Measurements from ENCODE around the gene DDX31. TPM values are rescaled to one million over a fixed set of nuclear protein-coding genes. Genes with fewer than 3 reads are reported as not detected.

The DDX31 gene
- total RNA-seq, 2 donors from 2014 or later, result 7.6 to 19.7 TPM

DNA sequence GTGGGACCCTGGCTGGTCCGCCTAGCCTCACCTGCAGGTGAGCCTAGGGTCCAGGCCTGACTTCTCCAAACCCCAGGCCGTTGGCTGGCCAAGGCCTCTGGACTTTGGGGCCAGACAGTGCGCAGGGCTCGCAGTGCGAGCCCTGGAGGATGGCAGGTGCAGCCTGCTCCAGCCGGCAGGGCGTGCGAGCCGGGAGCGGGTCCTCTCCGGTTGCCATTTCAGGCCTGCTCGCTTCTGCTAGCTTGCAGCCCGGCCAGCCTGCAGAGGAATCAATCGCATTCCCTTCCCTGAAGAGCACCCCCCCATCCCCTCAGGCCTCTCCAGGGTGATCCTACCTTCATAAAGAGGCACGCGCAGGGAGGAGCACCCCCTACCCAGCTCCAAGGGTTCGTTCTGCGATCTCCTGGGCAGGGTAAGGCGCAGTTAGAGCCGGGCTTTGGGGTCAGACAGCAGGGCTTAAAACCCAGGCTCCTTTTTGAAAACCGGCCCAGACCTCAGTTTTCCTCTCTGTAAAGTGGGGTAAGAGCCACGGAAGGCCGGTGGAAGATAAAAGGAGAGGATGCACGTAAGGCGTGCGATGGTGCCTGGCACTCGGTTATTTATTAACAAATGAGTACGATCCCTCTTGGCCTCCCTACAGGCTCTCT lies 81.2 kb downstream of the DDX31 start:
- H3K4me3 ChIP-seq, result no peak overlapping the region

GRCh38 chr9:132588098-132588497 lies 81.7 kb downstream of the DDX31 start:
- no peaks in the 10 kb centered on the region for H3K9me3 ChIP-seq
- DNase-seq (ENCODE audit: low spot score) (no peak), ATAC-seq (ENCODE audit: insufficient number of reproducible peaks, low FRiP score, low read depth) (no peak)
- TF ChIP-seq, protein P1, sequence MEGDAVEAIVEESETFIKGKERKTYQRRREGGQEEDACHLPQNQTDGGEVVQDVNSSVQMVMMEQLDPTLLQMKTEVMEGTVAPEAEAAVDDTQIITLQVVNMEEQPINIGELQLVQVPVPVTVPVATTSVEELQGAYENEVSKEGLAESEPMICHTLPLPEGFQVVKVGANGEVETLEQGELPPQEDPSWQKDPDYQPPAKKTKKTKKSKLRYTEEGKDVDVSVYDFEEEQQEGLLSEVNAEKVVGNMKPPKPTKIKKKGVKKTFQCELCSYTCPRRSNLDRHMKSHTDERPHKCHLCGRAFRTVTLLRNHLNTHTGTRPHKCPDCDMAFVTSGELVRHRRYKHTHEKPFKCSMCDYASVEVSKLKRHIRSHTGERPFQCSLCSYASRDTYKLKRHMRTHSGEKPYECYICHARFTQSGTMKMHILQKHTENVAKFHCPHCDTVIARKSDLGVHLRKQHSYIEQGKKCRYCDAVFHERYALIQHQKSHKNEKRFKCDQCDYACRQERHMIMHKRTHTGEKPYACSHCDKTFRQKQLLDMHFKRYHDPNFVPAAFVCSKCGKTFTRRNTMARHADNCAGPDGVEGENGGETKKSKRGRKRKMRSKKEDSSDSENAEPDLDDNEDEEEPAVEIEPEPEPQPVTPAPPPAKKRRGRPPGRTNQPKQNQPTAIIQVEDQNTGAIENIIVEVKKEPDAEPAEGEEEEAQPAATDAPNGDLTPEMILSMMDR (IDR thresholded peaks at IDR 0.05), result no peak
- H3K4me1 ChIP-seq (ENCODE audit: control insufficient read depth in 1 of 2, low read depth in 2 of 2), result peaks cover 0 to 8% of the 10 kb centered on the region in 2 donors
- H3K27ac ChIP-seq, result no peak overlapping the region
- peaks cover 36% of the 10 kb centered on the region for H3K27me3 ChIP-seq (replicated peaks; ENCODE audit: insufficient read depth)
- no peak overlapping the region for H3K4me3 ChIP-seq
- no peaks in the 10 kb centered on the region for H3K36me3 ChIP-seq

More for the DNA sequence above, 81.2 kb downstream of the DDX31 start:
- Histone ChIP-seq H3K36me3 (no peaks in the 10 kb centered on the region), H3K27me3 (replicated peaks; ENCODE audit: insufficient read depth) (peaks cover 31% of the 10 kb centered on the region), H3K4me1 (ENCODE audit: control insufficient read depth in 1 of 2, low read depth in 2 of 2) (peaks cover 0 to 8% of the 10 kb centered on the region in 2 donors), H3K27ac (no peak overlapping the region), H3K9me3 (no peaks in the 10 kb centered on the region)
- ATAC-seq (ENCODE audit: insufficient number of reproducible peaks, low FRiP score, low read depth) (no peak), DNase-seq (ENCODE audit: low spot score) (no peak)
- TF ChIP-seq, protein P1 (IDR thresholded peaks at IDR 0.05), result no peak

GRCh38 chr9:132587592-132587955 lies 82.2 kb downstream of the DDX31 start:
- TF ChIP-seq, protein P1 (IDR thresholded peaks at IDR 0.05), result no peak
- Histone ChIP-seq H3K27ac (no peak overlapping the region), H3K36me3 (no peaks in the 10 kb centered on the region), H3K4me1 (ENCODE audit: control insufficient read depth in 1 of 2, low read depth in 2 of 2) (peaks cover 0 to 8% of the 10 kb centered on the region in 2 donors), H3K9me3 (no peaks in the 10 kb centered on the region), H3K27me3 (replicated peaks; ENCODE audit: insufficient read depth) (peaks cover 40% of the 10 kb centered on the region), H3K4me3 (no peak overlapping the region)
- ATAC-seq (ENCODE audit: insufficient number of reproducible peaks, low FRiP score, low read depth) (no peak), DNase-seq (ENCODE audit: low spot score) (no peak)

GRCh38 chr9:132586830-132587591 lies 82.8 kb downstream of the DDX31 start:
- Histone ChIP-seq H3K4me3 (no peak overlapping the region), H3K27me3 (replicated peaks; ENCODE audit: insufficient read depth) (peaks cover 40% of the 10 kb centered on the region)
- no peak for DNase-seq (ENCODE audit: low spot score)

More at GRCh38 chr9:132586830-132587591, 82.8 kb downstream of the DDX31 start:
- Histone ChIP-seq H3K27ac (no peak overlapping the region), H3K36me3 (no peaks in the 10 kb centered on the region), H3K9me3 (no peaks in the 10 kb centered on the region), H3K4me1 (ENCODE audit: control insufficient read depth in 1 of 2, low read depth in 2 of 2) (peaks cover 0 to 8% of the 10 kb centered on the region in 2 donors)
- TF ChIP-seq, protein P1 (IDR thresholded peaks at IDR 0.05), result no peak
- ATAC-seq (ENCODE audit: insufficient number of reproducible peaks, low FRiP score, low read depth), result no peak
